GM19467 (cell line): ENCODE measurements around the gene PAOX.
A peak's percentile ranks its signal among the peaks of the same experiment; 100 is the strongest.
"Not testable (repeated sequence)": the region's sequence is repeated elsewhere in the genome, so short reads cannot be mapped to it uniquely, and the experiment has no call there.

Source experiments
- ATAC-seq: cut with Tn5 transposase; IDR thresholded peaks from one replicate; pipeline ENCODE4 v1.9.1; 2021; ENCODE audit warnings: mild to moderate bottlenecking, moderate library complexity; ENCODE audit not compliant: unreplicated experiment

The PAOX gene

GRCh38 chr10:133383551-133383950, 4.5 kb downstream of the PAOX start:
- ATAC-seq, result no peak

- no peak for ATAC-seq
Observed at GRCh38 chr10:133384071-133384470, 5.0 kb downstream of the PAOX start.

- ATAC-seq, result no peak
Observed at GRCh38 chr10:133385214-133385613, 6.2 kb downstream of the PAOX start.

- not testable (repeated sequence) for ATAC-seq
Observed at GRCh38 chr10:133386951-133387350, 7.9 kb downstream of the PAOX start.

GRCh38 chr10:133388236-133388972, 9.3 kb downstream of the PAOX start:
- peak; percentile 5 for ATAC-seq

GRCh38 chr10:133388973-133389818, 10.1 kb downstream of the PAOX start:
- ATAC-seq, result peak; percentile 77

- ATAC-seq, result no peak
Observed at GRCh38 chr10:133390597-133391248, 11.7 kb downstream of the PAOX start.

- no peak for ATAC-seq
Observed at GRCh38 chr10:133391249-133391635, 12.2 kb downstream of the PAOX start.

GRCh38 chr10:133391761-133392518, 12.9 kb downstream of the PAOX start:
- no peak for ATAC-seq

- no peak for ATAC-seq
Observed at GRCh38 chr10:133393401-133394063, 14.5 kb downstream of the PAOX start.

GRCh38 chr10:133394064-133394663, 15.1 kb downstream of the PAOX start, which contains the start of gene MTG1:
Gene MTG1 (plus strand): TSS chr10:133394157. CDS start chr10:133394221, 64 bp downstream.
- peak; percentile 70 for ATAC-seq

GRCh38 chr10:133394801-133395221, 15.7 kb downstream of the PAOX start:
- ATAC-seq, result no peak

- no peak for ATAC-seq
Observed at GRCh38 chr10:133396035-133396624, 17.1 kb downstream of the PAOX start.

GRCh38 chr10:133397938-133398337, 18.9 kb downstream of the PAOX start:
- ATAC-seq, result no peak

GRCh38 chr10:133399123-133399601, 20.1 kb downstream of the PAOX start:
- ATAC-seq, result no peak

- ATAC-seq, result no peak
Observed at GRCh38 chr10:133400624-133401424, 21.8 kb downstream of the PAOX start.

- no peak for ATAC-seq
Observed at GRCh38 chr10:133401500-133401899, 22.4 kb downstream of the PAOX start.

GRCh38 chr10:133401981-133402725, 23.1 kb downstream of the PAOX start:
- no peak for ATAC-seq
